SK-N-MC (cell line): ENCODE measurements around the gene ADAT1.

ENCODE experiments used
- EZH2 ChIP-seq: fragments of 200-600 bp; sonication (generic); IDR thresholded peaks from one replicate; pipeline ENCODE4 v1.6.1; 2017; ENCODE audit warnings: antibody characterized with exemption
- POLR2AphosphoS5 ChIP-seq: IDR thresholded peaks from 2 replicates; pipeline ENCODE4 v1.6.1; 2012; ENCODE audit warnings: mild to moderate bottlenecking, low read depth, low read length, borderline replicate concordance

DNA sequence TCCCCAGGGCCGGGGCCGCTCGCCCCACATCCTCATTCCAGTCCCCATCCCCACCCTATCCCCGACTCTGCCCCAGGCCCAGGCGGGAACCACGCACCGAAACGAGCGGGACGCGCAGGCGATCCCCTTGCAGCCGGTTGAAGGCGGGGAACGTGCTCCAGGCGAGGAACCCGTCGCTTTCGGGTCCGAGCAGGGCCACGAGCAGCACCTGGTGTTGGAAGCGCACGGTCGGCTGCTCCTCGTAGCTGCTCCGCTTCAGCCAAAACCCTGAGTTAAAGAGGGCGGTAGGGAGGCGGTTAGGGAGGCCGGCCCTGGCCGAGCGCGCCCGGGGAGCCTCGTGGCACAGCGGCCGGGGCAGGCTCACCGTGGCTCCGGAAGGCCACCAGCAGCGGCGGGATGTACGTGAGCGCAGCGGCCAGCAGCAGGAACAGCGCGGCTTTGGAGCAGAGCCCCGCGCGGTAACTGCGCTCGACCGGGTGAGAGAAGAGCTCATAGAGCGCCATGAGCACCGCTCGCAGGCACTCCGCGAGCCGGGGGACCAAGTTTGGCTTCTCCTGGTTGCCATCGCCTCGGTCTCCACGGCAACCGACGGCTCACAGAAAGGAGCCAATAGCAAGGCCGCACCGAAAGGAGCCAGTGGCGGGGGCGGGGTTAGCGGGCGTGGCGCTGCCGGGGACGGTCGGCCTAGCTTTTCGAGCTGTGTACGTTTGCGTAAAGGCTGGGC, 67.2 kb downstream of the ADAT1 start, which contains the start of gene TMEM231:
- TF ChIP-seq POLR2AphosphoS5: no peak; the same call in 1 of the 2 replicates
- no peak for TF ChIP-seq EZH2
